ENCODE results near the gene SOCS3. TPM values are rescaled to one million over a fixed set of nuclear protein-coding genes. Genes with fewer than 3 reads are reported as not detected.

Gene SOCS3
- 15.0 and 26.7 TPM in 2 replicates for total RNA-seq

GRCh38 chr17:78359997-78360370, at the start of gene SOCS3:
SOCS3 (minus strand) TSS chr17:78360077; CDS start chr17:78359095, 982 bp downstream.

GRCh38 chr17:78378225-78379130, 18.6 kb upstream of the SOCS3 start, which contains the start of gene PGS1:
PGS1 (plus strand) TSS chr17:78378649; CDS start chr17:78378666, 17 bp downstream.

Small RNA genes lying within 50 kb of the gene (small RNA-seq; reads per million reads assigned to genes)
- gene RF00415 (not detected), gene RN7SL236P (not detected)

Other genes with a start within 250 kb of the SOCS3 start
- gene TMC6, start 231.3 kb downstream of the SOCS3 start, total RNA-seq, result 31.4 and 40.5 TPM in 2 replicates
- 0.33 and 0.38 TPM in 2 replicates for gene TMC8, start 229.3 kb downstream of the SOCS3 start, total RNA-seq
- not detected in 2 replicates for gene C17orf99, start 213.7 kb downstream of the SOCS3 start, total RNA-seq
- 43.2 and 61.1 TPM in 2 replicates for gene SYNGR2, start 191.5 kb downstream of the SOCS3 start, total RNA-seq
- gene TK1, start 173.0 kb downstream of the SOCS3 start, total RNA-seq, result 63.7 and 64.9 TPM in 2 replicates
- gene AFMID, start 172.7 kb downstream of the SOCS3 start, total RNA-seq, result 30.7 and 50.3 TPM in 2 replicates
- gene BIRC5, start 145.8 kb downstream of the SOCS3 start, total RNA-seq, result 30.4 and 38.8 TPM in 2 replicates
- gene TMEM235, start 128.4 kb downstream of the SOCS3 start, total RNA-seq, result not detected in 2 replicates
- 42.5 and 54.8 TPM in 2 replicates for gene PGS1, start 18.6 kb upstream of the SOCS3 start, total RNA-seq
- 0.10 TPM in 1 of 2 replicates, not detected in the other for gene DNAH17, start 217.3 kb upstream of the SOCS3 start, total RNA-seq